DMS53 treated with DMSO at 0.1 percent for 48 hours (cell line): ENCODE measurements around the gene AEN.
A peak's percentile ranks its signal among the peaks of the same experiment; 100 is the strongest.

Experiments used
- DNase-seq: peaks from one replicate; lab custom pipeline; 2025; ENCODE audit not compliant: unreplicated experiment; lab: John Stamatoyannopoulos, UW

AEN gene

DNA sequence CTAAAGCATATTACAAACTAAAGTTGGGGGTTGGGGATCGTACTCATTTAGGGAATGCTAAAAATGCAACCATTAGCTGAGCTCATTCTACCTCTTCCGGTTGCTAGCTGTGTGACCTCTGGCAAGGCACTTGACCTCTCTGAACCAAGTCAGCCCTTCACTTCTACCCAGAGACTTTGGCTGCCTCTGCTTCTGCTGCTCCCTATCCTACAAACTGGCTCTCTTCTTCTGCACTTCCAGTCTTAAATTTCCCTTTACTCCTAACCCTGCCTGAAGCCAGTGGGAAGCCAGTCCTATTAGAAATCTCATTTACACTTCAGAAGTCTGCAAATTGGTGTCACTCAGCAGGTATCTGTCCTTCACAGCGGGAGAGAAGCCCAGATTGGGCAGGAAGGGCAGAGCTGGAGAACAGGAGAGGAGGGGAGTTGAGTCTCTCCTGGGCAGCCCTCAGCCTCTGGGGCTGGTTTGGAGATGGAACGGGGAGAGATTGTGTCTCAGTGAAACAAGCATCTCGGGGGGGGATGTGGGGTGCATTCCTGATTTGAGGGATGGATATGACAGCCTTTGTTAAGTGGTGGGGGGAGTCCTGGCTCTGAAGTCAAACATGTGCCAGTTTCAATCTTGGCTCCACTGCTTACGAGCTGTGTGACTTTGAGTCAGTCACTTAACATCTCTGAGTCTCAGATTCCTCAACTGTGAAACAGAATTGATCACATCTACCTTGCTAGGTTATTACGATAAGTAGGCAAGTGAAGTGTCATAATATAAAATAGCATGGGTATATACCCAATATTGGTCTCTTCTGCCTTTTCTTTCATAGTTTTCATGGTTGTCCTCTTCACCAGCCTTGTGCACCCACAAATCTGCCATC, 7.8 kb upstream of the AEN start:
- DNase-seq, result no peak

DNA sequence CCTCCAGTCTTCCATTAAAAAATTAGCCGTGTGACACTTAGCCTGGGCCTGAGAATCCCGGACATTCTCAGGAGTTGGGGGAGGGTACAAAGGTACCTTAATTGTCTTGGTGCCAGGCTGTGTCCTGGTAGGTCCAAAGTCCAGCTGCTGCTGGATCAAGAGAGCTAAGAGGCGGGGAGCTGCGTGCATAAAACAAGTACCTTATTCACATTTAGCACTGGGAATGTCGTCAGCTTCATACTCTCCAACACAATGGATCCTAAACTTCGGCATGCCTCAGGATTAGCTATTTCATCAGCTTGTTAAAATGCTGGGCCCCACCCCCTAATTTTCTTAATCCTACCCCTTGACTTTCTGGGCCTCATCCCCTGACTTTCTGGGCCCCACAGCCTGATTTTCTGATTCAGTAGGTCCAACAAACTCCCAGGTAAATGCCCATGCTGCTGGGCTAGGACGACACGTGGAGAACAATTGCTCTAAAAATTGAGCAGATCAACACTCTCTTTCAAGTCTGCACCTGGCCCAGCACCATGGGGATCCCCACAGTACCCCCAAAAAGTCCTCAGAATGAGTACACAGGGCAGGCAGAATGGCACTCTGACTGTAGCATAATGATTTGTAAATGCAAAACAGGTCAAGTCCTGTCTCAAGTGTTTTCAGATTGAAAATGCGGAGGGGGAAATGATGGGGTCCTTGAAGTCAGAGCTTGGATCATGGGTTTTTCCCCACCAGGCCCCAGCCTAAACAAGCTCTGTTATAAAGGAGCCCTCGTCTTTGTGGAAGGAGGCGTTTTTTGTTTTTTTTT, 5.6 kb upstream of the AEN start:
- DNase-seq, result peak; percentile 8

DNA sequence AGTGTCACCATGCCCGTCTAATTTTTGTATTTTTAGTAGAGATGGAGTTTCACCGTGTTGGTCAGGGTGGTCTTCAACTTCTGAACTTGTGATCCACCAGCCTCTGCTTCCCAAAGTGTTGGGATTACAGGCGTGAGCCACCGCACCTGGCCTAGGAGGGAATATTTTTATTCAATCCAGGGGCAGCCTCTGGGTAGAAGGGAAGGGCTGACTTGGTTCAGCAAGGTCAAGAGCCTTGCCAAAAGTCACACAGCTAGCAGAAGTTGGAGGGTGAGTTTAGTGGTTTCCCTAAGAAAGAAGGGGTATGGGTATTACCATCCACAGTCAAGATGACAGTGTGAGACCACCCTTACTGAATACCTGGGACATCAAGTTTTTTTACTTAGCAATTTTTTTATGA, 4.9 kb upstream of the AEN start:
- no peak for DNase-seq

DNA sequence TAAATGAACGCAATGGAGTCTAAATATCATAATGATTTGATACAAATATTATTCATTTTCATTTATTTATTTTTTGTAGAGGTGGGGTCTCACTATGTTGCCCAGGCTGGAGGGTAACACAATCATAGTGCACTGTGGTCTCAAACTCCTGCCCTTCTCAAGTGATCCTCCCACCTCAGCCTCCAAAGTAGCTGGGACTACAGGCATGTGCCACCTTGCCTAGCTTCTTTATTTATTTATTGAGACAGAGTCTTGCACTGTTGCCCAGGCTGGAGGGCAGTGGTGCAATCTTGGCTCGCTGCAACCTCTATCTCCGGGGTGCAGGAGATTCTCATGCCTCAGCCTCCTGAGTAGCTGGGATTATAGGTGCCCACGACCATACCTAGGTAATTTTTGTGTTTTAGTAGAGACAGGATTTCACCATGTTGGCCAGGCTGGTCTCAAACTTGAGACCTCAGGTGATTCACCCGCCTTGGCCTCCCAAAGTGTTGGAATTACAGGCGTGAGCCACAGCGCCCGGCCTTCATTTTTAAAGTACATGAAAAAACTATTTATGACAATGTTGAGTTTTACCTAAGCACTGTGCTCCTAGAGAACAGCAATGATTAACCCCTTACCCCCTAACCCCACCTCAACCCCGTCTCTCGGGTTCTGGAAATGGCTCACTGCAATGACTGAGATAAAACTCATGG, 4.0 kb upstream of the AEN start:
- no peak for DNase-seq

DNA sequence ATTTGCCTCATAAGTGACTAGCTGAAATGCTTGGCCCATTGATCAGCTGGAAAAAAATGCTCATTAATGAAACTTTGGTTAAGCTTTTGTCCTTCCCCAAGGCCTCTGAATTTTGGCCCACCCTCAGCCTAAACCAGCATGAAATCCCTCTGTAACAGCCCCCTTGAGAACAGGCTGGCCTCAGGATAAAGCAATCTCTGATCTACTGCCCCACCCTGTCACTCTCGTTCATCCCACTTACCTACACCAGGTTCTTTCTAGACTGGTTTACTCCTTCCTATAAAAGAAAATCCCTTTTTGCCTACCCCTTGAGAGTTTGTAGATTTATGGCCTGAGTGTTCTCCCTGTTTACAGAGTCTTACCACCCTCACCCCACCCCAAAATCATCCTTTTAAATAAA, 3.4 kb upstream of the AEN start:
- no peak for DNase-seq

DNA sequence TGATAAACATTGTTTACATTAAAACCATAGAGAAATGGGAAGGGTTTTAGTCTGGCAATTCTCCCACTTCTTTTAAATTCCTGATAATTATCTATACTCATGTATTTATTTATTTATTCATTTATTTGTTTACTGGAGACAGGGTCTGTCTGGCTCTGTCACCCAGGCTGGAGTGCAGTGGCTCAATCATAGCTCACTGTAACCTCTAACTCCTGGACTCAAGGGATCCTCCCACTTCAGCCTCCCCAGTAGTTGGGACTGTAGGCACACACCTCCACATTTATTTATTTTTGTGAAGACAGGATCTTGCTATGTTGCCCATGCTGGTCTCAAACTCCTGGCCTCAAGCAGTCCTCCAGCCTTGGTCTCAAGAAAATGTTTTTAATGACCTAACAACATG, 2.5 kb upstream of the AEN start:
- DNase-seq, result no peak

DNA sequence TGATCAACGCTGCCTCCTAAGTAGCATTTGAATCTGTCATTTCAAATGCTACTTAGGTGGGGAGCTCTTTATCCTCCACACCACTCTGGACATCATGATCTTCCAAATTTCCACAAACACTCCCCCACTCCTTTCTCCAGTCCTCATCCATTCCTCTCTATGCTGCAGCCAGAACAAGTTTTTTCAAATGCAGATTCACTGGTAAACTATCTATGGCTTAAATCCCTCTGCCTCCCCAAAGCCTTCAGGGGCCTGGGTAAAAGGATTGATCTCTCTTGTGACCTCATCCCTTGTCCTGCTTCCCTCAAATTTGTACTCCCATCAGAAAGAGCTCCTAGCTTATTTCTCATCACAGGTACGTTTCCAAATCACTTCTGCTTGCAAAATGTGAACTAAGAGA, 1.3 kb upstream of the AEN start:
- no peak for DNase-seq

DNA sequence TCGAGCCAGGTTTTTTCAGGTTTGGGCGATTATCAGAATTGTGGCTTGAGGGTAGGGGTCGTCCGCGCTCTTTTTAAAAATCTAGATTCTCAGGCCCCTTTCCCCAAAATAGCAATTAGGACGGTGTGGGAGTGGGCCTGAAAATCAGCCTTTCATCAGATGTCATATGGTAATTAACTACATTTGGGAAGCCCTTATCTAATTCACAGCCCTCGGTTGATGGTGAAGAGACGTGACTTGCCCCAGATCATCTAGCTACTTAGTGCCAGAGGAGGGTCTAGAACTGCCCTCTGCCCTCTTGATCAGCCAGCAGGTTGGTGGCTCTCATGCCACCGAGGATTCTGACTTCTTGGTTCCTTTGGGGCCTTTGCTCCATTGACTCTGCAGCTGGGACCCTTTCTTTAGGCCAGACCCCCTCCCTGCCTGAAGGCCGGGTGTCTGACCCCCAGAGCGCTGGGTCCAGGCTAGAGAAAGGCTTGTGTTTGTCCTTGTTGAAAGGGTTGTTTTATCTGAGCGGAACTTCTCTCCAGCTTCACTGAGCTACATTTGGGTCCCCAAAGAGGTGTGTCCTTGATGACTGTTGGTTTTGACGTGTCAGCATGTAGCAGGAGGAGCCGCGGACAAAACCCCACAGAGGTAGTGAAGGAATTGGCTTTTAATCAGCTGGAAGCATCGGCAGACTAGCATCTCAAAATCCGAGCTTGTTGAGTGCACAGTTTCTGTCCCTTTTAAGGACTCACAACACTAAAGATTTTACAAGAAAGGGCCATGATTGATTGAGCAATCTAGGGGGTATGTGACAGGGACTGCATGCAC, 857 bp downstream of the AEN start:
- no peak for DNase-seq

DNA sequence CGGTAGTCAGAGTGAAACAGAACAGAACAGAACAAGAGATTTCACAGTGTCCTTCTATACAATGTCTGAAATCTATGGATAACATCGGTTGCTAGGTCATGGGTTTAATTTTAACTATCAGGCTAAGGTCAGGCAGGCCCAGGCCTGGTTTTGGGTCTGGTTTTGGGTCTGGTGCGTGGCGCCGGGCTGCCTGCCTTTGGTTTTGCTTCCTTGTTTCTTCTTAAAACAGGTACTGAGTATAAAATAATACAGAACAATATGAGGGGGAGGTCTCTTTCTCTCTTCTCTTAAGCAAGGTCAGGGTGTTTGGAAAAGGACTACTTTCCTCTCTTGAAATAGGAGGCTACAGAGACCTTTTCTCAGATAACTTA, 1.4 kb downstream of the AEN start:
- DNase-seq, result no peak

DNA sequence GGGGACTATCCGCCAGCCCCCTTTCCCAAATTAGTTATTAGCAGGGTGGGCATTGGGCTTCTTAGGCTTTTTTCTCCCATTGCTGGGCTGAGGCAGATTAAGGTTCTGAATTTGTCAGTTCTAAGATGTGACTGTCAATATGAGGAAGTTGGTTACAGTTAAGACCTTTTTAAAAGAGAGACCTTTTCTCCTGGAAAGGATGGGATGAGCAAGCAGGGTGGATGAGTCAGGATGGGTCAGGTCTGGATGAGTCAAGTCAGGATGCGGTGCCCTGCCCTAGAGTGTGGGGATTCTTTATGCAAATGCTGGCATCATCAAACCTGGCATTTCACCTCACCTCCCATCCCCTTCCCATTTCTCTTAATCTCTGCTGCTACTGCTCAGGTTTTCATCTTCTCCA, 1.9 kb downstream of the AEN start:
- DNase-seq, result no peak

DNA sequence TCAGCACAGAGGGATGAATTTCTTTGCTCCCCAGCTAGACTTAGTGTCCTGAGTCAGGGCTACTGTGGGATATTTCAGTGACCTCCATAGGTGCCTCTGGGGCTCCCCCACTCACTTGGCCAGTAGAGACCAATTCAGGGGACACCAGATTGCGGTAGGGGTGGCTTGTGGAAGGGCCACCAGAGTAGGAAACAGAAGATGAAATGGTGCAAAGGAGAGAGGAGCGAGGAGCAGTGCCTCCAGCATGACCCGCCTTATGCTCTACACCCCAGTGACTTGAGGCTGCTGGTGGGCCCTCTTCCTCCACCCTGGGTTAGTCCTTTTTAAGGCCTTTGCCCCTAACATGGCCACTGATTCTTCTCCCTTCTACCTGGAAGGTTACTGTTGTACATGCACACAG, 2.5 kb downstream of the AEN start:
- no peak for DNase-seq

DNA sequence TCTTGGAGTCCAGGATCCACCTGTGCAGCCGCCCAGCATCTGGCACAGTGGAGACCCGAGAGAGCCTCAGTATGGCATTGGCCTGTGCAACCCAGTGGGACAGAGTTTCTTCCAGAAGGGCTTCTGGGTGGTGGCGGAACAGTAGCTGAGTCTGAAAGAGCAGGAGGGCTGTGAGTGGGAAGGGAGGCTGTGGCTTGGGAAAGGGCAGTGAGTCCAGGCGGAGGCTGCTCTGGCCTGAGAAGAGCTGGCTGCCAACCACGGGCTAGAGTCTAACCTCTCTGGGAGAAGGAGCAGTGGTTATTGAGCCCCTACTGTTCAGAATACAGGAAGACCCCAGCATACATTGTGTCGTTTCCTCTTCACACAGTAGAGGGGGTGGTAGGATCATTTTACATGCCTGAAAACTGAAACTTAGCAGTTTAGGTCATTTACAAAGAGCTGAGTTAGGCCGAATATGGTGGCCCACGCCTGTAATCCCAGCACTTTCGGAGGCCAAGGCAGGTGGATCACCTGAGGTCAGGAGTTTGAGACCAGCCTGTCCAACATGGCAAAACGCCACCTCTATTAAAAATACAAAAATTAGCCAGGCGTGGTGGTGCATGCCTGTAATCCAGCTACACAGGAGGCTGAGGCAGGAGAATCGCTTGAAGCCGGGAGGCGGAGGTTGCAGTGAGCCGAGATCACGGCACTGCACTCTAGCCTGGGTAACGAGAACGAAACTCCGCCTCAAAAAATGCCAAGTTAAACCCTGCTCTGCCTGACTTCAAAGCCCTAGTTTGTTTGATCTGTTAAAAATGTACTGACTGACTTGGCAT, 3.2 kb downstream of the AEN start:
- no peak for DNase-seq

DNA sequence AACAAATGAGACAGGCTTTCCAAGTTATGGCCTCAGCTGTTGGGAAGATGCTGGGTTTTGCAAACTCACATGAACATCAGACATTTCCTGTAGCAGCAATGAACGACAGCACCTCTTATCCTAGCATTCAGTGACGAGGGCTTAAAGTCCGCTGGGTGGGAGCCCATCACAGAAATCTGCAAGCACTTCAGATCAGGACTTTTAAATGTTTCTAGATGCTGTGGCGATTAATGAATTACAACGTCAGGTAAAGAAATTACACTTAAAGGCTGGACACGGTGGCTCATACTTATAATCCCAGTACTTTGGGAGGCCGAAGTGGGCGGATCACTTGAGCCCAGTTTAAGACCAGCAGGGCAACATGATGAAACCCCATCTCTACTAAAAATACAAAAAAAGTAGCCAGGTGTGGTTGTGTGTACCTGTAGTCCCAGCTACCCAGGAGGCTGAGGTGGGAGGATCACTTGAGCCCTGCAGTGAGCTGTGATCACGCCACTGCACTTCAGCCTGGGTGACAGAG, 3.9 kb downstream of the AEN start:
- DNase-seq, result no peak

DNA sequence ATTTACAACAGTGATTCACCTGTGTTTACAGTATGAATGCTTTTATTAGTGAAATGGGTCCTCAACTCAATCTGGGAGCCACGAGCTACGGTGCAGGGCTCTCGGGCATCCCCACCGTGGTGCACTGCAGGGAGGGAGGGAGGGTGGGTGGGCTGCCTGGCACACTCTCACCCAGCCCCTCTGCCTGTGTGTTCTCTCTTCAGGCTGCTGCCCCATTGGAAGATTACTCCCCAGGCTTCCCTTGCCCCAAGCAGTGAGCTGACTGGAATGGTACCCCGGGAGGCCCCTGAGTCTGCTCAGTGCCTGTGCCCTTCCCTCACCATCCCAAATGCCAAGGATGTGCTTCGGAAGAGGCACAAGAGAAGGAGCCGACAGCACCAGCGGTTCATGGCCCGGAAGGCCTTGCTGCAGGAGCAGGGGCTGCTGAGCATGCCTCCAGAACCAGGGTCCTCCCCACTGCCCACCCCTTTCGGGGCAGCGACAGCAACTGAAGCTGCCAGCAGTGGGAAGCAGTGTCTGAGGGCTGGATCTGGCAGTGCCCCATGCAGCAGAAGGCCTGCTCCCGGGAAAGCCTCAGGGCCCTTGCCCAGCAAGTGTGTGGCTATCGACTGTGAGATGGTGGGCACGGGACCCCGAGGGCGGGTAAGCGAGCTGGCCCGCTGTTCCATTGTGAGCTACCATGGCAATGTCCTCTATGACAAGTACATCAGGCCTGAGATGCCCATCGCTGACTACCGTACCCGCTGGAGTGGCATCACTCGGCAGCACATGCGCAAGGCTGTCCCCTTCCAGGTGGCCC, 5.0 kb downstream of the AEN start:
- no peak for DNase-seq

DNA sequence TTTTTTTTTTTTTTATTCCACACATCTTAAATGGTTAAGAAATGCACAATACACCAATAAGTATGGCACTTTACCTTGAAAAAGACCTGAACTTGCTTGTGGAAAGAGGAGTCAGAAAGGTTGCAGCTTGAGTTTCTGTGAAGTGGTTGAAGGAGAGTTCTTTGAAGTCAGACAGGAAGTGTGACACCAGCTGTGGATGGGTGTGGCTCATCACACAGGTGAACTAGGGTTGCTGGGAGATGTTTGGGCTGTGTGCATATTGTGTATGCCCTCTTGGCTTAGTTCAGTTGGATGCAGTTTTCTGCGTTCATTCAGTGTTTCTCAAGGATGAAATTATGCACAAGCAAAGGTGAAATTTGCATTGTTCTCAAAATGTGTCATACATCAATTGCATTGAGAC, 6.3 kb downstream of the AEN start:
- no peak for DNase-seq

DNA sequence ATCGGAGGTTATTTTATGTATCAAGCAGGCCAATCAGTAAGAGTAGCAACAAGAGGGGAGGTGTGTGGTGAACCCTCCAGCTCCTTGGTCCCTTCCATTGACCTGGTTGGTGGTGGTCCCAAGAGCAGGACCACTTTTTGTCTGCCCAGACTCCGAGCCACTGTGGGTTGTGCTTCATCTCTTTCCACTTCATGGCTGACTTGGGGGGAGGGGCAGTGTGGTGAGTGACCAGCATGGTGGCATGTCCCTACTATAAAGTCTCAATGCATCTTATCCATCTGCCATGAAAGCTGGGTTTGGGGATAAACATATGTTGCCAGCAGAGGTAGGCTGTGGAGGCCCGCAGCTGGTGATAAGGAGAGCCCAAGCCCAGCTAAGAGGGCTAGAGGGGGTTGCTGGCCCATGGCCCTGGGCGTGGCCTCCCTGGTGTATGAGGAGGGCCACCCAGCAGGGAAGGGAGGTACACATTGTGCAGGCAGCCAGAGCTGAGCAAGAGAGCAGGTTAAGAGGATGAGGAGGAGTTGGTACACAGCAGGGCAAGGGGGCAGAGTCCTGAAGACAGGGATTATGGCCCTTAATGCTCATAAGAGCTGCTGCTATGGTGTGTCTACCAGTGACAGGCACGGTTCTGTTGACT, 7.0 kb downstream of the AEN start:
- DNase-seq, result no peak

DNA sequence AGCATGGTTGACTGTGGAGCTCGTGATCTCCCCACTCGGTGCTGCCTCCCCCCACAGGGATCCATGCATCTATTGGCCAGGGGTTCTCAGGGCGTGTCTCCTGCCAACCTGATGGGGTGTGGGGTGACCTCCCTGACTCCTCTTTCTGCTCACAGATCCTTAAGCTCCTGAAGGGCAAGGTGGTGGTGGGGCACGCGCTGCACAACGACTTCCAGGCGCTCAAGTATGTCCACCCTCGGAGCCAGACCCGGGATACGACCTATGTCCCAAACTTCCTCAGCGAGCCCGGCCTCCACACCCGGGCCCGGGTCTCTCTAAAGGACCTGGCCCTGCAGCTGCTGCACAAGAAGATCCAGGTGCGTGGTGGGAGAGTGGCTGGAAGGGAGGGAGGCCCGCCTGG, 7.9 kb downstream of the AEN start:
- DNase-seq, result no peak

DNA sequence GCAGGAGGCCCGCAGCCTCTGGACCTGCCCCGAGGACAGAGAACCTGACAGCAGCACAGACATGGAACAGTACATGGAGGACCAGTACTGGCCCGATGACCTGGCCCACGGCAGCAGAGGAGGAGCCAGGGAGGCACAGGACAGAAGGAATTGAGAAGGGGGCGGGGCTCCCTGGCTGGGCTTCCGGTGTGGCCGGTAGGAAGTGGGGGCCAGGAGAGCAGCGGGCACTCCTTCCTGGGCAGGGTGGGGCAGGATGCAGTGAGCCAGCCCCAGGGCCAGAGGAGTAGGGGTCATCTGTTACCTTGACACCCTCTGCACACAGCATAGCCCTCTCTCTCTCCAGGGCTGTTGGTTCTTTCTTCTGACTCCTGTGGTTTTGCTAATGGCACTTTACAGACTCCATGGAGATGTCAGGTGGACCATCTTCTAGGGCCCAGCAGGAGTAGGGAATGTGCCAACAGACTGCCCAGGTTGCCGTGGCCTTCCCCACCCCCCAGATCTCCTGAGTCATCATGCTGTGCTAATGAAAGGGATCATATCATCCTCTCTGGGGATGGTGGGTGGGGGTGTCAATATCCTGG, 9.1 kb downstream of the AEN start:
- DNase-seq, result no peak
